ENCODE measurements around the gene CTNNA1.

CTNNA1 gene

DNA sequence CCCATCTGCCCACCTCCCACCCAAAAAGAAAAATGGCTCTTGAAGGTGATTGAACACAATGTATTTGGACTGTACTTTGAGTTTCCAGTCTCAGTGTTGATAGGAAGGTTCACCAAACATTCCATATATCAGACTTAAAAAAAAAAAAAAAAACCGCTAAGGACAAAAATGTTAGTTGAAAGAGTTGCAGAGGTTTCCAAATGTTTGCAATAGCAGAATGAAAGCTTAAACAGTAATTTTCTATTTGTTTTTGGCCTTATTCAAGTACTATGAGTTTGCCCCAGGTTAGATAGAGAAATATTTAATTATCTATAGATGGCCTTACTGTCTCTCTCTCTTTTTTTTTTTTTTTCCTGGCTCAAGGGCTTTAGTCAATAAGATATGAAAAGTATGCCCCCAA lies 115.8 kb downstream of the CTNNA1 start:
- no peak for ATAC-seq

DNA sequence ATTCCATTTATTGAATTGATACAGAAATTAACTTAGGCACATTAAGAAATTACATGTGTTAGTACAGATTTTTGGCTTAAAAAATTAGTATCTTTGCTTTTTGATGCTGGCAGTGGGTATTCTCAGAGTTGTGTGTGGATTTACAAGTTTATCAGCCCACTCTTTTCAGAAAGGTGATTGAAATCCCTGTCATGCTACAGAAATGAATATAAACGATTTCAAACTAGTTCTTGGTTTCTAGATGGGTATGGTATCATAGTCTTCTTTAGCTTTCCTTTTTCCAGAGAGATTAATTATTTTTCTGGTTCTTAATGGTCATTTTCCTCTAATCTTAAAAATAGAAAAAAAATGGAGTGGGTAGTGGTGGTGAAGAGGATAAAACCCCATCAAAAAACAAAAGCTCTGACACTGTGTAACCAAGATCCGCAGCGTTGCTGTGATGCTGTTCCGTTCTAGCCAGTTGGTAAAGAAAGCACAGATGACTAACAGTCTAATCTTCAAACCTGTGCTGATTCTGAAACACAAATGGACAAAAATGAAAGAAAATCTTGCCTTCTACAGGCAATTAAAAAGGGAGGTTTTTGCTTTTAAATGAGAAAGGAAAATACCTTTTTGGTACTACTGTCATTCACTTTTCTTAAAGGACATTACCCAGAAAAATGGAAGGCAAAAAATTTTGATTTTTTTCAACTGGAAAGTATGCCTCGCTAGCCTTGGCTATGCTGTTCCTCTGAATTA lies 116.7 kb downstream of the CTNNA1 start:
- peak; percentile 48 to 67 for ATAC-seq

DNA sequence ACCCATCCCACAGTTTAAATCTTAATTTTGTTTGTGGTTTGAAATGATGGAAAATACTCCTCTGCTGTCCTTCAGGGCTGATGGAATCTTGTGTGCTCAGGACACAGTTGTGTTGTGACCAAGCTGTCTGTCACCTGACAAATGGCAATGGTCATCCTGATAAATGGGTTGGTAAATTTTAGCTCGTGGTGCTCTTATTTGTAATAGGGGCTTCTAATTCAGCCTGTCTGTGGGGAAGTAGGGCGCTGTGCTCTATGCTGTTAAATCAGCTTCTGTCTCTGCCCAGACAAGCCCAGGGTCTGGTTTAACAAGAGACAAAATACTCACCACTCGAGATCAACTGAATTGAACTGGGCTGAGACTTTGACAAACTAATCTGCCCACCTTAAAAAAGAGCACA lies 117.4 kb downstream of the CTNNA1 start:
- no peak for ATAC-seq

DNA sequence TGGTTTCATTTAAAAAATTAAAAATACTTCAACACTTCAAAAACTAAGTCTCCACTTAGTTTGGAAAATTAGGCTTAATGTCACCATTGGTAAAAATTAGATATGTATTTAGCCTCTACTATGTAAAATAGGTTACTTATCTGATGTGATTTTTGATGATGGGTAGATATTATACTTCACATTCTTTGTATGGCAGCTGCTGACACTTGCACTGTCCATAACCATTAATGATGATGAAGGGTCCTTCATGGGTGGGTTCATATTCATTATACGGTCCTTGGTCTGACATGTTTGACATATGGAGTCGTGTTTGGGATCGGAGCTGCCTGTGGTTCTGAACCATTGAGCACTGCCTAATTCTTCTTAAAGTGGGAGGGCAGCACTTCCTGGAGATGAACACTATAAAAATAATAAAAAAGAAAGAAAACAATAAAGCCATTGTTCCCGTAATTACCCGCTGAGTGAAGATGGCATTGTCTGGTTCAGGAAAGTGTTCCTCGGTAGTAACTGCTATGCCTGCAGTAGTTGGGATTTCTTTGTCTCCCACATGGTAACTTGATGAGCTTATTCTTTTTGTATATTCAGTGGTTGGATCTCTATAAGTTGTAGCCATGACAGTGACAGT lies 119.7 kb downstream of the CTNNA1 start:
- no peak for ATAC-seq

DNA sequence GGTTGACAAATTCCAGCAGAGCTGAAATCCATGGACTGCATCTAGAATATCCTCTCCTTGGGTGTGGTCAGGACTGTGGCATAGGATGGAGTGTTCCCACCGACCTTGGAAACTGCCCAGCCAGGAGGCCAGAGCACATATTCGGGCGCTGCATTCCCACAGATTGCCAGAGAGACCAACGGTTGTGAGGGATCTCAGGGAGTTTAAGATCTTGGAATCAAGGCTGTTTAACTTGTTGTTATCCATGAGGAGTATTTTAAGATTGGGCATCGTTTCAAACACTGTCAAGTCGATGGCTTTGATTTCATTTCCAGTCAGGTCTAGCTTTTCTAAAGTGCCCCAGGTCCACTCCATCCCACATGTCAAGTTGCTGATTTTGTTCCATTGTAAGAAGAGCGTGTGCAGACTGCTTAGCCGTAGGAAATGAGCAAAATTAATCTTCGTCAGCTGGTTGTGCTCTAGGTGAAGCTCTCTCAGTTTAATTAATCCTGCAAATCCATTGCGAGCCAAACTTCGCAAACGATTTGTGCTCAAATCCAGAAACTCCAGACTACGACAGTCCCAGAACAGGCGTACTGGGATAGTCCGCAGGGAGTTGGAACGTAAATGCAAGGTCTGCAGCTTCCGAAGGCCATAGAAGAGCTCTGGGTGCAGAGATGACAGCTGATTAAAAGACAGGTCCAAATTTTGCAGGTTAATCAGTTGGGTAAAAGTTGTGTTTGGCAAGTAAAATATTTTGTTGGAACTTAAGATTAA lies 120.4 kb downstream of the CTNNA1 start:
- no peak for ATAC-seq

DNA sequence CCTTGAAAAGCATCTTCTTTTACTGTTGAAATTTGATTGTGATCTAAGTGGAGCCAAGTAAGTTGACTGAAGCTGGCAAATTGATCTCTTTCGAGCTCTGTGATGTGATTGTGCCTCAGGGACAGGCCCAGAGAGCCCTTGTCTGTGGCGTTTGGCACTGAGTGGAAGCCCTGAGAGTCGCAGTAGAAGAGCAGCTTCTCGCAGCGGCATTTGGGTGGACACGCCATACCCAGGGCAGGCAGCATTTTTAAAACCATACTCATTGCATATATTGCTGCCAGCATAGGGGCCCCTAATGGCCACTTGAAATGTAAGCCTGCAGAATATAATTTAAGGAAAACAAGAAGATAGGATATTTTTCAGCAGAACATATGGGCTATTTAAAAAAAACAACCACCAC lies 121.0 kb downstream of the CTNNA1 start:
- ATAC-seq, result no peak

DNA sequence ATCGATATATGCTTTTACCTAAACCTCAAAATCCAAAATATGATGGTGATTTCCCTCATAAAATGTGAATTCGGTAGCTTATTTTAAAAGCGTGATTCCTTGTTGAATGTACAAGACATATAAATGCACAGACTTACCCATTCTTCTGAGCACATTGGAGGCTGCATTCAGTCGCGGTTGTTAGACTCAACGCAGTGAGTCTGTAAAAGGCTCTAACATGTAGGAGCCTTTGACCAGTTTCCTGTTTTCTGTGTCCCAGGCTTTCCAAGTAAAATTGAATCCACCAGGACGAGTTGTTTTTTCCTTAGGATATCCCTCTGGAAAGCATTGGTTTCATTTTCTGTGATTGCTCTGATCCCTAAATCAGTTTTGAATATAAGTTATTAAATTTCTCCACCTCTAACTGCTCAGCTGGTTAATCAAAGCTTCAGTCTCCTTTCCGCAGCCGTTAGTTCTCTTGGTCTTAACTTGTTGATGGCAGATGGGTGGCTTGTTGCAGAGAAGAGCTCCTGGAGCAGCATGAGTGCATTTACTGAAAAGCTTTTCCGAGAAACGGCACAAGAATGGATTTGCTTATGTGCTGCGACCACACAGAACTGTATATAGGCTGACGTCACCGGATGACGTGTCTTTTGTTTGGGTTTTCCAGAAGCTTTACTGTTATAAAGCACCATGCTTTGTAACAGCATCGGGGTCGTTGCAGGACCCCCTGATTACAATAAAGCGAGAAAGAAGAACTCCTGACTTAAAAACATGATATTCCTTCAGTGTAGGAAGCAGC lies 121.7 kb downstream of the CTNNA1 start, which contains the start of gene LRRTM2:
LRRTM2 (minus strand) TSS at position 565 of the 781 bp plus-strand sequence; CDS start at position 141, 424 bp downstream.
- no peak for ATAC-seq

DNA sequence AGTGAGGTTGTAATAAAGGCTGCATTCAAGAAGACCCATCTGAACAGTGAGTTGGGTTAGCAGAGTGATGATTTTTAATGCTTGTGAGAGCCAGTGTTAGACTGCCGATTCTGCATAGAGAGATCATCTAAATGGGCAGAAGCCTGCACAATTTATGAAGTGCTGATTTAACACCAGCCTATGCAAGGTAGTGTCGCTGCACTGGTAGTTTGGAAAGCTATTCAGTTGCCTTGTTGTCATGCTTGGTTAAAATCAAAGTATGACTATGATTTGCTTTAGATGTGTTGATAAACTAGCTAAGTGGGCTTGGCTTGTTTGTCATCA lies 122.3 kb downstream of the CTNNA1 start:
- ATAC-seq, result no peak

DNA sequence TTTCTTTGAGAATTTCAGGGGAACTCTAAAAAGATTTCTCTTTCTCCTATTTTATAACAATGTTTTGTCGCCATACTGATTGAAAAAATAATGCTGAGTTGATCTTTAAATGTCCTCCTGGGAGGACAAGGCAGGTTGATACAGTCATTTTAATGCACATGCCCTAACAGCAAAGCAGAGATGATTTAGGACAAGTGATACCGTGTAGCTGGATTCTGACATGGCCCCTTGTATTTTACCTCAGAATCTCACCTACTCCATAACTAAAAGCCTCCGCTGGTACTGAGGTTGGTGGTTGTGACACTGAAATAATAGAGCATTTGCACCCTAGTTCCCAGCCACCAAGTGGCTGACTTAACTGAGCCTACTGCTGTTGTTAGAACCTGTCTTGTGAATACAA lies 122.7 kb downstream of the CTNNA1 start:
- ATAC-seq, result no peak

DNA sequence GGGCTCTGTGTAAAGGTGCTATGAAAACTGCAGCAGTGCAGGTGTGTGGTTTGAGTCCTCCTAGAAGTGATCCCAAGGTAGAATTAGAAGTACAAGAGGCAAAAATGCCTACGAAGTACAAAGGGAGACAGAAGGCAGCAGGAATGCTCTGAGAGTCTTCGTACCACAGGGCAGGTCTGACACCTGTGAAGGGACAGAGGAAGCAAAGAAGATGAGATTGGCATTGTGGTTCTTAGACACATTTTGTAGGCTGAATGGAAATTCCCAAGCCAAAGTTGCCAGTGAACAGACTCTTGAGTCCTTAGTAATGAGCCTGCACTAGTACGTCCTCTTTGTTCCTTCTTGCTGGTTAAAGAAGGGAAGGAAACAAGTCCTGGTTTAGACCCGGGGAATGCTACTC lies 123.6 kb downstream of the CTNNA1 start:
- no peak for ATAC-seq

DNA sequence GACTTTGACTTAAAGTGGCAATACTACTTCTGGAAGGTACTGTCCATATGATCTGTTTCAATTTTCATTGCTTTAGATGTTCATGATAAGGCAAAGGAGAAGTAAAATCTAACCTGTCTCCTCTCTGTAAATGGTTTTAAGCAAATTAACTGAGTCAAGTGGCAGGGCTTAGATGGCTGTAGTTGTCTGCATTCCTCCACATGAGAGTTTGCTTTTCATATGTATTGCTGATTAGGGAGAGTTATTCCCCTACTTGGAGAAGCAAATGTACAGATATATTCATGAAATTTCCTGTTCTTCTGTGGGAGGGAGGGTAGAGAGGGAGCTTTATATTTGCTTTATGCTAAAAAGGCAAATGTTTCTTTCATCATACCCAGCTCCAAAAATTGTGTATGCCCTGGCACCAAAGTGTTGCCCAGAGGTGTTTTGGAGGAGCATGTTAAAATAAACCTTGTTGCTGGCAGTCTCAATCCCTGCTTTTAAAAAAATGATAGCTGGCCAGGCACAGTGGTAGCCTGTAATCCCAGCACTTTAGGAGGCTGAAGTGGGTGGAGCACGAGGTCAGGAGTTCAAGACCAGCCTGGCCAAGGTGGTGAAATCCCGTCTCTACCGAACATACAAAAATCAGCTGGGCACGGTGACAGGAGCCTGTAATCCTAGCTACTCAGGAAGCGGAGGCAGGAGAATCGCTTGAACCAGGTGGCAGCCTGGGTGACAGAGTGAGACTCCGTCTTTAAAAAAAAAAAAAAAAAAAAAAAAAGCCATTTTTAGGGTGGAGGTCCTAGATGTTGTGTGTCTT lies 125.4 kb downstream of the CTNNA1 start:
- ATAC-seq, result no peak

DNA sequence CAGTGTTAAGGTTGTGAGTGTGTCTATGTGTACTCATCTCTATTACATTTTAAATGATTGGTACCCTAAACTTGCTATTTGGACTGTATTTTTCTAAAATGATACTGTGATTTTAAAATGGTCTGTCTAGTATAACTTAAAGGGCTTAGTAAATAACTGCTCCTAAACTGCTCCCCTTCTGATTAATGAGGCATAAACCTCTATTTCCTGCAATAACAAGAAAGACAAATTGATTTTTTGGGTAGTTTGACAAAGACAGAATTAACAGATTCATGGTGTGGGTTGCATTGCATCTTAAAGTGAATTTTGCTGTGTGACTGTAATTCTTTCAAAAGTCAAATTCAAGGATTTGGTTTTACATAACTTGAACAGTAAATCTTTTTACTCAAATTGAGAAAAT lies 130.0 kb downstream of the CTNNA1 start:
- no peak for ATAC-seq

DNA sequence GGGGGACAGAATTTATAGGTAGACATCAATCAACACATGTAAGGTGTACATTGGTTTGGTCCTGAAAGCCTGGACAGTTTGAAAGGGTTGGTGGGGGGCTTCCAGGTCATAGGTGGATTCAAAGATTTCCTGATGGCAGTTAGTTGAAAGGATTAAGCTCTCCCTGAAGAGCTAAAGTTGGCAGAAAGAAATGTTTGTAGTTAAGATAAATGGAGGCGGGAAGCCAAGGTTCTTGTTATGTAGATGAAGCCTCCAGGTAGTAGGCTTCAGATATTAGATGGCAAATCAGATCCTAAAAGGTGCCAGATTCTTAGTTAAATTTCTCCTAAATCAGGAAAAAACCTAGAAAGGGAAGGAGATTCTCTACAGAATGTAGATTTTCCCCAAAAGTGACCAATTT lies 130.9 kb downstream of the CTNNA1 start:
- no peak for ATAC-seq

DNA sequence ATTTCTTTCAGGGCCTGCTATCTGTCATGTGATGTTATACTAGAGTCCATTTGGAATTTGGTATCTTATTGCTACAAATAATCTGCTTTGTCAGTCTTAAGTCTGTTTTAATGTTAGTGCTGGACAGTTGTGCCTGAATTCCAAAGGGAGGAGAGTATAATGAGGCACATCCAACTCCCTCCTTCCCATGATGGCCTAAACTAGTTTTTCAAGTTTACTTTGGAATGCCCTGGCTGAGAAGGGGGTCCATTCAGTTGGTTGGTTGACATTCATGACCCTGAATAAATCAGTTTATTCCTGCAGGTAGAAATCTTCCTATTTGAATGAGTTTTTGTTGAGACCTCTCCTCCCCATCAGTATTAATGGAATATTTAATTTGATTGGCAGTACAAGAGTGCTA lies 131.3 kb downstream of the CTNNA1 start:
- no peak for ATAC-seq

DNA sequence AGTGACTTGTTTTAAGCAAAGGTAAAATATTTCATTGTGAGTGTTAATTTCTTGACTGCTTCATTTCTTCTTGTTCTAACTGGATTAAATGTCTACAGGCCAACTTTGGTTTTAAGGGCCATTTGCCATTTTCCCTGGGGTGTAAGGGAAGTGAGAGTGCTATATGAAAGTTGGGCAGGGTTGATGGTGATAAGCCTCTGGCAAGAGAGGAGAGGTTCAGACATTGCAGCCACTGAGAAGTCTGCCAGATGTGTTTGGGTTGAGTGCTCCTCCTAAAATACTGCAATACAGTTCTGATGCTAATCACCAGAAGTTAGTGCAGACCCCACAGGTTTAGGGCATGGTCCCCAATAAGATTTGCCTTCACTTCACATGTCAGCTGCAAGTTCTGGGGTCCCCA lies 136.8 kb downstream of the CTNNA1 start:
- ATAC-seq, result no peak

DNA sequence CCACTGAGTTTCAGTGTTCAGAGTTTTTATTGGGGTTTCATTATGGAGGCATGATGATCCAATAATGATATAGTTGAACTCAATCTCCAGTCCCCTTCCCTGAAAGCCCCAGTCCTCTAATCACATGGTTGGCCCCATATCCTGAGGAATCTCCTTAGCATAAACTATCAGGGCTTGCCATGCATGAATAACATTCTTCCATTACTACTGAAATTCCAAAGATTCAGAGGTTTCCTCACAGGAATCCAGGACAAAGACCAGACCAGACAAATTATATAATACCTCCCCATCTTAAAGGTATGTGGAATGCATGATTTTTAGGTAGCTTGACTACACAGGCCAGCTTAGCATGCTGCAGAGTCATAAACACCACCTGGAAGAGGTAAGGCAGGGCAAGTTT lies 137.4 kb downstream of the CTNNA1 start:
- ATAC-seq, result no peak

DNA sequence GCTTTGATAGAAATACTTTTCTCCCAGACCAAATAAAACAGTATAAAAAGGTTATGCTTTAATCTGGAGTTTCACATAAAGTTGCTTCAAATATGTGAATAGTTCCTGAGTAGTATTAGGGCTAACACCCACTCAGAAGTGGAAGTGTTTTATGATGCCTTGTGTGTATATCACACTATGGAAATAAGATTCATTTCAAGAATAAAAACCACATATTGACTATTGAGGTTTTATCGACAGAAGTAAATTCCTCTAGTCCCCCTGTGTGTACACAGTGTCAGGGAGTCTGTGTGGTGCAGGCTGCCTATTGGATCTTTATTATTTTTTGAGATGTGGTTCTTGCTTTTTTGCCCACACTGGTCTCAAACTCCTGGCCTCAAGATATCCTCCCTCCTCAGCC lies 142.7 kb downstream of the CTNNA1 start:
- ATAC-seq, result no peak

DNA sequence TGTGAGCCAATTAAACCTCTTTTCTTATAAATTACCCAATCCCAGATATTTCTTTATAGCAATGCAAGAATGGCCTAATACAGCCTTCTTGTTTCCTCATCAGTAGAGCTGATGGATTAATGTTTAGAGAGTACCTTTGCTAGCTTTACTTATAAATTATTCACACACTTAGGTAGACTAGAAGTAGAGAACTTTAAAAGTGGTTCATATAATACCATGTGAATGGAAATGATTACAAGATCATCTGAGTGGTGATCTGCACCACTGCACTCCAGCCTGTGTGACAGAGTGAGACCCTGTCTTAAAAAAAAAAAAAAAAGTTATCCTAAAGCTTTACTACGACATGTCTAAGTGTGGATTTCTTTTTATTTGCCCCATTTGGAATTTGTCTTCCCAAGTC lies 145.1 kb downstream of the CTNNA1 start:
- ATAC-seq, result no peak

DNA sequence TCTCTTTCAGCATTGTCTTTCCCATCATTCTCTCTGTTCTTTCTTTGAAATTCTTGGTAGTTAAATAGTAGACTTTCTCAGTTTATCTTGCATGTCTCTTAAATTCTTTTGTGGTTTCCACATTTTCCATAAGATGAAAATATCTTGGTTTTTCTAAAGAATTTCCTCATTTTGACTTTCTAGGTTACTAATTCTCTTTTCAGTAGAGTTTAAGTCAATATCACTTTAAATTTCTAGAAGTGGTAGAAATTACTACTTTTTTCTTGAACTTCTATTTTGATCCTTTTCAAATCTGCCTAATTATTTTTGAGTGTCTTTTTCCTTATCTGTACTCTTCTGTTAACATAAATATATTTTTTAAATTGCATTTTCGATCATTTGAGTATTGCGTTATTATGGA lies 145.5 kb downstream of the CTNNA1 start:
- no peak for ATAC-seq

DNA sequence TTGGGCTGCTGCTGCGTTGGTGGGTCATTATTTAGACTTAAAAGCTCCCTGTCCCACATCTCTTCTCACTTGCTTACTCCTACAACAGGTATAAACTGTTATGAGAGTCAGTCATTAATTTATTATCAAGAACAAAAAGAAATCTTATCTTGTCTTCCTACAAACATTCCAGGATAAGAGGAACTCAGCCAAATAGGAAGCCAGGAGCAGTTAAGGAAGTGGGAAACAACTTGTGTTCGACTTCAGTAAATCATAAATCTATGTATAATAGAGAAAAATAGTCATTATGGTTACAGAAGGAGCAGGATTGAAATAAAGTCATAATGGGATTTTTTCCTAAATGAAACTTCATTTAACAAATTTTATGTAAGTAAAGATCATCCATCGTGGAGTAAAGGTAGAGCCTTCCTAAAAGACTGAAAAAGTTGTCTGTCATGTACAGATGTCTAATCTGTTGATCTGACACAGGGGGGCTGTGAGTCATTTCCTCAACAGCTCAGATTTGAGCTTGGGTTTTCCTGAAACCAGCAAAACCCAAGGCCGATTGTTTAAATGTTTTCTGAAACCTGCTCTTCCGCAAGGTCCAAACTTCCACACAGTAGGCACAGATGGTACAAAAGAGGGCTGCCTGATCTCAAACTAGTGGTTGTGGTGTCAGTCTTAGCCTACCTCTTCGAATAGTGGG lies 147.2 kb downstream of the CTNNA1 start:
- peak; percentile 55 to 62 for ATAC-seq

DNA sequence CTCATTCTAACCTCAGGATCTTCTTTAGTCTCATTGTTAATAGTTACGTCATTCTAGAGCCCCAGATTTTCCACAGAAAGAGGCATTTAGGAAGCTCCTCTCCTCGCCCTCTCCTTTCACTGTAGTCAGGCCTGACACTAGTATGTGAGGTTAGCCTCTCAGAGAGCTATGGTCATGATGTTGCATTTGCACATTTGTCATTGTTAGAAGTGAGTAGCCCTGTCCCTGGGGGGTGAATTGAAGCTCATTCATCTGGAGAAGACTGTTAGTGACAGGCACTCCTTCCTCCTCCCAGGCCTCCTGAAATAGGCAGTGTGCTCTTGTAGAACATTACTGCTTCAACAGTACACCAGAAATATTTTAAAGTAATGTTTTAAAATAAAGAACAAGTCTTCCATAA lies 148.5 kb downstream of the CTNNA1 start:
- ATAC-seq, result no peak
